Right atrium auricular region (tissue), 2 donors: ENCODE results near the gene NCLN. TPM values are rescaled to one million over a fixed set of nuclear protein-coding genes. Genes with fewer than 3 reads are reported as not detected.
A peak's percentile ranks its signal among the peaks of the same experiment; 100 is the strongest.

Experiments
- DNase-seq: peaks from one replicate; pipeline ENCODE4 v3.0.0-alpha.2; 2019; ENCODE audit warnings: low spot score
- H3K27ac ChIP-seq, 2 donors: fragments of 200-600 bp; sonication (generic); 1 replicate in 1 of 2; 2 replicates in 1 of 2; pipeline ENCODE4 v1.5.1; 2016 to 2019
- H3K27me3 ChIP-seq, 2 donors: fragments of 200-600 bp; sonication (generic); one replicate each; pipeline versions ENCODE4 v1.5.1 to v1.6.0; 2017 to 2019
- H3K36me3 ChIP-seq: fragments of 200-600 bp; sonication (generic); one replicate; pipeline ENCODE4 v1.5.1; 2016
- H3K4me1 ChIP-seq, 2 donors: fragments of 200-600 bp; sonication (generic); one replicate each; pipeline versions ENCODE4 v1.5.1 to v1.6.0; 2017 to 2019
- H3K4me3 ChIP-seq, 2 donors: fragments of 200-600 bp; sonication (generic); 1 replicate in 1 of 2; 2 replicates in 1 of 2; pipeline ENCODE4 v1.5.1; 2017 to 2019; ENCODE audit warnings: mild to moderate bottlenecking in 1 of 2, moderate library complexity in 1 of 2
- H3K9me3 ChIP-seq, 2 donors: fragments of 200-600 bp; sonication (generic); one replicate each; pipeline ENCODE4 v1.5.1; 2019
- total RNA-seq, 2 donors: library from RNA; depleted of rRNA; stranded (reverse); fragments of >200 nt; gene quantifications; one replicate each; pipeline ENCODE4 v1.1.0, GENCODE V29; 2016
- TF ChIP-seq, protein P1 (sequence below), 2 donors: fragments of 200-600 bp; sonication (generic); IDR thresholded peaks; one replicate each; pipeline ENCODE4 v1.5.1; 2019; ENCODE audit warnings: antibody characterized with exemption in 2 of 2

NCLN gene, protein sequence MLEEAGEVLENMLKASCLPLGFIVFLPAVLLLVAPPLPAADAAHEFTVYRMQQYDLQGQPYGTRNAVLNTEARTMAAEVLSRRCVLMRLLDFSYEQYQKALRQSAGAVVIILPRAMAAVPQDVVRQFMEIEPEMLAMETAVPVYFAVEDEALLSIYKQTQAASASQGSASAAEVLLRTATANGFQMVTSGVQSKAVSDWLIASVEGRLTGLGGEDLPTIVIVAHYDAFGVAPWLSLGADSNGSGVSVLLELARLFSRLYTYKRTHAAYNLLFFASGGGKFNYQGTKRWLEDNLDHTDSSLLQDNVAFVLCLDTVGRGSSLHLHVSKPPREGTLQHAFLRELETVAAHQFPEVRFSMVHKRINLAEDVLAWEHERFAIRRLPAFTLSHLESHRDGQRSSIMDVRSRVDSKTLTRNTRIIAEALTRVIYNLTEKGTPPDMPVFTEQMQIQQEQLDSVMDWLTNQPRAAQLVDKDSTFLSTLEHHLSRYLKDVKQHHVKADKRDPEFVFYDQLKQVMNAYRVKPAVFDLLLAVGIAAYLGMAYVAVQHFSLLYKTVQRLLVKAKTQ
- 10 to 100 TPM; 23.3 to 24.9 TPM for total RNA-seq

DNA sequence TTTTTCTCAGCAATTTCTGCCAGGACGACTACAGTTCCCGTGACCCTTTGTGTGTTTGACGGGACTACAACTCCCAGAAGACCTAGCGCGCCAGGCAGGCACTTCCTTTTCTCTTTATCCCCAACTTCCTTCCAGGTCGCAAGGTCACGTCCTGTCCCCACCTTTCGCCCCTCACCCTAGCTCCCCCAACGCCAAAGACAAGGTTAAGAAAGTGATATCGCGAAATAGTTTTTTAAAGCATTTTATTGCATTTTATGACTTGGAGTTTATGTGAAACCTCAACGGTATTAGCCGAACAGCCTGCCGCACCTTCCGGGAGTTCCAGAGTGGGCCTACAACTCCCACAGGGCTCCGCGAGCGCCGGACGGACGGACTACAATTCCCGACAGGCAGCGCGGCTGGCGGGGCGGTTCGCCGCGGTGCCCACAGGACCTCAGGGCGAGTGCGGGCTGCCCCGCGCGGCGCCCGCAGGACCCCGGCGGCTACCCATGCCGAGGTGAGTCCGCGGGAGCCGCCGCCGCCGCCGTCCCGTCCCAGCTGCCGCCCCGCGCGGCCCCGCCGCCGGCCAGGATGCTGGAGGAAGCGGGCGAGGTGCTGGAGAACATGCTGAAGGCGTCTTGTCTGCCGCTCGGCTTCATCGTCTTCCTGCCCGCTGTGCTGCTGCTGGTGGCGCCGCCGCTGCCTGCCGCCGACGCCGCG is at the start of gene NCLN:
Gene NCLN (plus strand): TSS at position 470 of the 699 bp plus-strand sequence. CDS start 101 bp downstream, at position 571.
- H3K4me1 ChIP-seq = peaks cover 0 to 31% of the 10 kb centered on the region in 2 donors
- H3K36me3 ChIP-seq = no peaks in the 10 kb centered on the region
- DNase-seq = peak; percentile 93
- H3K4me3 ChIP-seq = peak within 1 kb of the TSS; percentile 93 to 95
- no peaks in the 10 kb centered on the region for H3K9me3 ChIP-seq
- no peaks in the 10 kb centered on the region for H3K27me3 ChIP-seq
- peak within 1 kb of the TSS; percentile 87 for H3K27ac ChIP-seq
- TF ChIP-seq, protein P1, sequence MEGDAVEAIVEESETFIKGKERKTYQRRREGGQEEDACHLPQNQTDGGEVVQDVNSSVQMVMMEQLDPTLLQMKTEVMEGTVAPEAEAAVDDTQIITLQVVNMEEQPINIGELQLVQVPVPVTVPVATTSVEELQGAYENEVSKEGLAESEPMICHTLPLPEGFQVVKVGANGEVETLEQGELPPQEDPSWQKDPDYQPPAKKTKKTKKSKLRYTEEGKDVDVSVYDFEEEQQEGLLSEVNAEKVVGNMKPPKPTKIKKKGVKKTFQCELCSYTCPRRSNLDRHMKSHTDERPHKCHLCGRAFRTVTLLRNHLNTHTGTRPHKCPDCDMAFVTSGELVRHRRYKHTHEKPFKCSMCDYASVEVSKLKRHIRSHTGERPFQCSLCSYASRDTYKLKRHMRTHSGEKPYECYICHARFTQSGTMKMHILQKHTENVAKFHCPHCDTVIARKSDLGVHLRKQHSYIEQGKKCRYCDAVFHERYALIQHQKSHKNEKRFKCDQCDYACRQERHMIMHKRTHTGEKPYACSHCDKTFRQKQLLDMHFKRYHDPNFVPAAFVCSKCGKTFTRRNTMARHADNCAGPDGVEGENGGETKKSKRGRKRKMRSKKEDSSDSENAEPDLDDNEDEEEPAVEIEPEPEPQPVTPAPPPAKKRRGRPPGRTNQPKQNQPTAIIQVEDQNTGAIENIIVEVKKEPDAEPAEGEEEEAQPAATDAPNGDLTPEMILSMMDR (IDR thresholded peaks at IDR 0.05) = no peak

DNA sequence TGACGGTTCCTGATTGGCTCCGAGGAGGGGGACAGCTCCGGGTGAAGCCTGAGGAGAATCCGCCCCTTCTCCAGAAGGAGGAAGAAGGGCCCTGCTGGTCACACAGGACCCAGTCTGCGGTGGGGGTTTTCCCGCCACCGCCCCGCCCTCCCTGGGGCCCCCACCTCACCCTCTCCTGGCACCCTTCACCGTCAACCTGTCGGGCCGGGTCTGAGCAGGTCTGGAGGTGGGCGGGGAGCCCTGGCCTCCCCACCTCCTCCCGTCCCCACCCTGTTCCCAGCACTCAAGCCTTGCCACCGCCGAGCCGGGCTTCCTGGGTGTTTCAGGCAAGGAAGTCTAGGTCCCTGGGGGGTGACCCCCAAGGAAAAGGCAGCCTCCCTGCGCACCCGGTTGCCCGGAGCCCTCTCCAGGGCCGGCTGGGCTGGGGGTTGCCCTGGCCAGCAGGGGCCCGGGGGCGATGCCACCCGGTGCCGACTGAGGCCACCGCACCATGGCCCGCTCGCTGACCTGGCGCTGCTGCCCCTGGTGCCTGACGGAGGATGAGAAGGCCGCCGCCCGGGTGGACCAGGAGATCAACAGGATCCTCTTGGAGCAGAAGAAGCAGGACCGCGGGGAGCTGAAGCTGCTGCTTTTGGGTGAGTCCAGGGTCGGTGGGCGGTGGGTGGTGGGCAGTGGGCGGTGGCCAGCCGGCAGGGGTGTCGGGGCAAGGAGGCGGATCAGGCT is 49.6 kb upstream of the NCLN start, which contains the start of gene GNA15:
Gene GNA15 (plus strand): TSS at position 73 of the 723 bp plus-strand sequence. CDS start 418 bp downstream, at position 491.
- peak within 1 kb of the TSS; percentile 3 to 40 for H3K4me3 ChIP-seq
- H3K27me3 ChIP-seq = no peaks in the 10 kb centered on the region
- H3K4me1 ChIP-seq = peaks cover 0 to 7% of the 10 kb centered on the region in 2 donors
- H3K27ac ChIP-seq = peak within 1 kb of the TSS; percentile 51 to 59
- H3K36me3 ChIP-seq = no peaks in the 10 kb centered on the region
- H3K9me3 ChIP-seq = peaks cover 0 to 9% of the 10 kb centered on the region in 2 donors
- TF ChIP-seq, protein P1 (IDR thresholded peaks at IDR 0.05) = no peak
- DNase-seq = no peak

DNA sequence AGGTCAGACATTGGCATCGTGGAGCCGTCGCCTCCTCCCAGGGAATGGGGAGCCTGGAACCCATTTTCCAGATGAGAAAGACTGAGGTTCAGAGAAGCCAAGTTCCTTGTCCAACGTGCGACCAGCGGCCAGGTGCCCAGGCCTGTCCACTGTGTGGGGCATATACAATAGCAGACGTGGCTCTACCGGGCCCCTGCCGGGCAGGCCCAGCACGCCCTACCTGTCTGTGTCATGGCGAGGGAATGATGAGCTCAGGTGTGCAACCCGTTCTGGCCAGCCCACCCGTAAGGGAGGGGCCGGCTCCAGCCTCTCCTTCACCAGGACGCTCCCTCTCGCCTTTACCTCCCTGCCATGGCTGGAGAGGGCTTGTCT is 49.1 kb upstream of the NCLN start:
- Histone ChIP-seq H3K27ac (peak overlapping the region; percentile 51 to 59), H3K4me3 (peak overlapping the region; percentile 3 to 40)

DNA sequence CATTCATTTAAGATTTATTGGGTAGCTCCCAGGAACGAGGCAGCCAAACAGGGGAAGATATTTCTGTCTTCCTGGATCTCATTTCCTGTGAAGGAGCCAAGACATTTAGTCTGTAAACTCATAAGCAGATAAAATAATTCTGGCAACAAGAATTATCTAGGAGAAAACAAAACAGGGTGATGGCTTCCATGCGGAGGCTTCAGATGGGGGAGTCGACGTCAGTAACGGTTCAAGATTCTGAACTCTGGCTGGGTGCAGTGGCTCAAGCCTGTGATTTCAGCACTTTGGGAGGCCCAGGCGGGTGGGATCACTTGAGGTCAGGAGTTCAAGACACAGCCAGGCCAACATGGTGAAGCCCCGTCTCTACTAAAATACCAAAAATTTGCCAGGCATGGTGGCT is 48.6 kb upstream of the NCLN start:
- TF ChIP-seq, protein P1 (IDR thresholded peaks at IDR 0.05) = no peak
- Histone ChIP-seq H3K4me1 (peaks cover 0 to 16% of the 10 kb centered on the region in 2 donors), H3K9me3 (peaks cover 0 to 9% of the 10 kb centered on the region in 2 donors), H3K4me3 (peak overlapping the region in 1 of 2 donors; percentile 3), H3K27ac (no peak overlapping the region), H3K27me3 (no peaks in the 10 kb centered on the region), H3K36me3 (no peaks in the 10 kb centered on the region)
- no peak for DNase-seq

More for the DNA sequence above, 49.1 kb upstream of the NCLN start:
- TF ChIP-seq, protein P1 (IDR thresholded peaks at IDR 0.05) = no peak
- no peak for DNase-seq
- Histone ChIP-seq H3K27me3 (no peaks in the 10 kb centered on the region), H3K4me1 (peaks cover 0 to 11% of the 10 kb centered on the region in 2 donors), H3K36me3 (no peaks in the 10 kb centered on the region), H3K9me3 (peaks cover 0 to 9% of the 10 kb centered on the region in 2 donors)

DNA sequence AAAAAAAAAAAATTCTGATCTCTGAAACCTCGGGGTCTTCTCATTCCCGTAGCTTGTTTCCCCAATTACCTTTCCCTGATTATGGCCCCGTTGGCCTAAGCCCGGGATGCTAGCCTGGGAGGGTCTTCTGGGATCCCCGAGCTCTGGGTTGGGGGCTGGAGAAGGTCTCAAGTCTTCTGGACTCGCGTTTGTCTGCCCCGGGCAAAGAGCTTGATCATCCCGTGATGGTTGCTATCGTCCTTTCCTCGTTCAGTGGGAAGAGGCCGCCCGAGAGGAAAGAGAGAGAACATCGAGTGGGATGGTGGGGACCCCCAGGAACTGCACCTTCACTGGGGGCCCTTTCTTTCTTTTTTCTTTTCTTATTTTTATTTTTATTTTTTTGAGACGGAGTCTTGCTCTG is 47.5 kb upstream of the NCLN start:
- peaks cover 0 to 9% of the 10 kb centered on the region in 2 donors for H3K9me3 ChIP-seq
- no peak overlapping the region for H3K27ac ChIP-seq
- TF ChIP-seq, protein P1 (IDR thresholded peaks at IDR 0.05) = no peak
- H3K4me1 ChIP-seq = peaks cover 0 to 18% of the 10 kb centered on the region in 2 donors
- no peak for DNase-seq
- no peaks in the 10 kb centered on the region for H3K36me3 ChIP-seq
- no peak overlapping the region for H3K4me3 ChIP-seq
- no peaks in the 10 kb centered on the region for H3K27me3 ChIP-seq
